B cell (primary cell): ENCODE data around the gene ITGB3. TPM values are rescaled to one million over a fixed set of nuclear protein-coding genes. Genes with fewer than 3 reads are reported as not detected.

ENCODE experiments used
- ATAC-seq: fragments of 200-7000 bp; cut with Tn5 transposase; one replicate; pipeline ENCODE4 v1.10.0; 2021; ENCODE audit warnings: low read depth, mild to moderate bottlenecking, moderate number of reproducible peaks, moderate library complexity
- CTCF ChIA-PET: fragments of 350-600 bp; sonication (Branson Sonifier 250); formaldehyde crosslinking; loops from one replicate; lab custom pipeline; 2021; ENCODE audit warnings: antibody characterized with exemption, inconsistent platforms; lab: Charles Lee
- POLR2A ChIA-PET: fragments of 350-600 bp; sonication (Branson Sonifier 250); formaldehyde crosslinking; loops from one replicate; lab custom pipeline; 2021; ENCODE audit warnings: antibody characterized with exemption; lab: Charles Lee
- DNase-seq: peaks from one replicate; pipeline ENCODE4 v3.0.0; 2013
- H2AFZ ChIP-seq: 2 replicates; pipeline ENCODE4 v1.6.1; 2012; ENCODE audit warnings: mild to moderate bottlenecking, low read depth, low read length; ENCODE audit not compliant: insufficient read depth, poor library complexity, severe bottlenecking
- H3K27ac ChIP-seq, 2 donors: 1 replicate in 1 of 2; 2 replicates in 1 of 2; pipeline ENCODE4 v1.5.1; 2012 to 2013; ENCODE audit warnings: low read length in 2 of 2, mild to moderate bottlenecking in 2 of 2, moderate library complexity in 1 of 2
- H3K27me3 ChIP-seq, 4 experiments: fragments of 200-600 bp in 1 of 4; sonication (generic) in 1 of 4; replicated peaks in 1 of 4; 1 replicate in 2 of 4; 2 replicates in 2 of 4; pipeline versions ENCODE4 v1.6.1 to v1.7.0; 2013 to 2016; ENCODE audit warnings: low read length in 3 of 4, mild to moderate bottlenecking in 2 of 4, mixed read lengths in 1 of 4, moderate library complexity in 1 of 4; ENCODE audit not compliant: insufficient read depth in 4 of 4, control insufficient read depth in 3 of 4; ENCODE audit errors: control extremely low read depth in 1 of 4
- H3K36me3 ChIP-seq, 2 experiments: replicated peaks in 1 of 2; 1 replicate in 1 of 2; 2 replicates in 1 of 2; pipeline versions ENCODE4 v1.6.1 to v1.7.1; 2013; ENCODE audit warnings: low read length in 1 of 2; ENCODE audit not compliant: insufficient read depth in 2 of 2, control insufficient read depth in 1 of 2; ENCODE audit errors: control extremely low read depth in 1 of 2, extremely low read depth in 1 of 2
- H3K4me1 ChIP-seq, 2 donors: fragments of 200-600 bp in 1 of 2; sonication (generic) in 1 of 2; 1 replicate in 1 of 2; 2 replicates in 1 of 2; pipeline versions ENCODE4 v1.5.1 to v1.6.1; 2013 to 2017; ENCODE audit warnings: low read length in 2 of 2; ENCODE audit not compliant: control insufficient read depth in 2 of 2, insufficient read depth in 2 of 2
- H3K4me2 ChIP-seq: replicated peaks from 2 replicates; pipeline ENCODE3; 2012; ENCODE audit warnings: mild to moderate bottlenecking, low read depth, low read length; ENCODE audit not compliant: poor library complexity, severe bottlenecking
- H3K4me3 ChIP-seq, 5 experiments: fragments of 200-600 bp in 1 of 5; sonication (generic) in 1 of 5; 1 replicate in 3 of 5; 2 replicates in 2 of 5; pipeline versions ENCODE4 v1.5.1 to v1.7.0; 2011 to 2016; ENCODE audit warnings: low read length in 4 of 5, mild to moderate bottlenecking in 4 of 5, low read depth in 2 of 5, control low read depth in 1 of 5, moderate library complexity in 1 of 5; ENCODE audit not compliant: insufficient read depth in 1 of 5; ENCODE audit errors: control extremely low read depth in 1 of 5, extremely low read depth in 1 of 5
- H3K79me2 ChIP-seq: fragments of 200-600 bp; sonication (generic); one replicate; pipeline ENCODE4 v1.6.0; 2016; ENCODE audit warnings: low read length; ENCODE audit not compliant: control insufficient read depth, insufficient read depth
- H3K9ac ChIP-seq: fragments of 200-600 bp; sonication (generic); 2 replicates; pipeline ENCODE4 v1.6.1; 2017; ENCODE audit warnings: mild to moderate bottlenecking, low read length, moderate library complexity
- H3K9me3 ChIP-seq, 3 donors: one replicate each; pipeline versions ENCODE4 v1.6.1 to v1.7.1; 2013; ENCODE audit warnings: low read length in 2 of 3; ENCODE audit not compliant: control insufficient read depth in 2 of 3, insufficient read depth in 1 of 3; ENCODE audit errors: control extremely low read depth in 1 of 3
- H4K20me1 ChIP-seq: 2 replicates; pipeline ENCODE4 v1.6.0; 2012; ENCODE audit warnings: mild to moderate bottlenecking, low read length; ENCODE audit not compliant: insufficient read depth, control insufficient read depth, poor library complexity, severe bottlenecking
- H3K27ac Mint-ChIP-seq: one replicate; pipeline ENCODE4 v1.8.0; 2021; ENCODE audit warnings: mixed read lengths
- H3K27me3 Mint-ChIP-seq: one replicate; pipeline ENCODE4 v1.8.0; 2021; ENCODE audit warnings: mixed read lengths
- H3K4me1 Mint-ChIP-seq: one replicate; pipeline ENCODE4 v1.8.0; 2021; ENCODE audit warnings: mixed read lengths
- H3K4me3 Mint-ChIP-seq: one replicate; pipeline ENCODE4 v1.8.0; 2021; ENCODE audit warnings: mixed read lengths
- H3K9me3 Mint-ChIP-seq: one replicate; pipeline ENCODE4 v1.8.0; 2022; ENCODE audit warnings: mixed read lengths; ENCODE audit not compliant: insufficient read depth
- EZH2 ChIP-seq: IDR thresholded peaks from 2 replicates; pipeline ENCODE4 v1.6.1; 2012; ENCODE audit warnings: borderline replicate concordance, low read depth, mild to moderate bottlenecking, moderate library complexity, low read length; ENCODE audit not compliant: insufficient read depth, poor library complexity, severe bottlenecking
- WGBS: methylation state at CpG from one replicate; pipeline ENCODE4 v1.1.5; 2013; ENCODE audit warnings: missing lambda C conversion rate; ENCODE audit not compliant: insufficient coverage; 5-methylcytosine and 5-hydroxymethylcytosine counted together
- intact Hi-C: fragments of 100-400 bp; cut with micrococcal nuclease; formaldehyde crosslinking; loops from one replicate; pipeline ENCODE4 v1.10.0; 2022
- polyA plus RNA-seq: library from polyadenylated mRNA; depleted of rRNA; stranded (reverse); fragments of >200 nt; gene quantifications from 2 replicates; pipeline ENCODE4 v1.2.3, GENCODE V29; 2012
- total RNA-seq, 2 donors: library from RNA; stranded (reverse); fragments of 120-200 nt in 1 of 2; gene quantifications; 1 replicate in 1 of 2; 2 replicates in 1 of 2; pipeline versions ENCODE4 v1.2.3 to v1.2.4, GENCODE V29; 2013 to 2022
- TF ChIP-seq, protein P1 (sequence below): fragments of 200-600 bp; IDR thresholded peaks from one replicate; pipeline ENCODE4 v1.8.0; 2022; ENCODE audit warnings: antibody characterized with exemption, mild to moderate bottlenecking

ITGB3 gene
- total and polyA plus RNA-seq, 2 donors (not counting 1 experiment from before 2014, with no cell fraction given), result 0.07 to 11.4 TPM

DNA sequence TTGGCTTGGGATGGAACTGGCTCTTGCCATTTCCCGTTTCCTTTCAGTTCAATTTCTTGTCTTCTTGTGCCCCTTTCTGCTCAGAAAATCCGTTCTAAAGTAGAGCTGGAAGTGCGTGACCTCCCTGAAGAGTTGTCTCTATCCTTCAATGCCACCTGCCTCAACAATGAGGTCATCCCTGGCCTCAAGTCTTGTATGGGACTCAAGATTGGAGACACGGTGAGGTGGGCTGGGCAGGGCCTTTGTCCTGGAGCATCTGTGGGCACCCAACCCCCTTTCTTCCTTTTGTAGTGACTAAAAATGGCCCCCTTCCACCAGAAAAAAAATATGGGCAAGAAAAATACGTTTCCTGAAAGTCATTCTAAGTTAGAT, 37.2 kb downstream of the ITGB3 start:
- H2AFZ ChIP-seq, result no peak overlapping the region
- ATAC-seq (no peak), DNase-seq (no peak)
- no peaks in the 10 kb centered on the region for H4K20me1 ChIP-seq
- Mint-ChIP-seq H3K27ac (no peak overlapping the region), H3K9me3 (no peaks in the 10 kb centered on the region), H3K4me3 (no peak overlapping the region), H3K27me3 (no peaks in the 10 kb centered on the region), H3K4me1 (peaks cover 53% of the 10 kb centered on the region)
- no peaks in the 10 kb centered on the region for H3K36me3 ChIP-seq
- POLR2A ChIA-PET, result interaction anchor here (1.5 kb wide), 1 partner anchor 25 kb away, joined by 3 read pairs; no protein-coding TSS in a partner anchor
- no peaks in the 10 kb centered on the region for H3K79me2 ChIP-seq
- TF ChIP-seq EZH2, result no peak
- TF ChIP-seq, protein P1, sequence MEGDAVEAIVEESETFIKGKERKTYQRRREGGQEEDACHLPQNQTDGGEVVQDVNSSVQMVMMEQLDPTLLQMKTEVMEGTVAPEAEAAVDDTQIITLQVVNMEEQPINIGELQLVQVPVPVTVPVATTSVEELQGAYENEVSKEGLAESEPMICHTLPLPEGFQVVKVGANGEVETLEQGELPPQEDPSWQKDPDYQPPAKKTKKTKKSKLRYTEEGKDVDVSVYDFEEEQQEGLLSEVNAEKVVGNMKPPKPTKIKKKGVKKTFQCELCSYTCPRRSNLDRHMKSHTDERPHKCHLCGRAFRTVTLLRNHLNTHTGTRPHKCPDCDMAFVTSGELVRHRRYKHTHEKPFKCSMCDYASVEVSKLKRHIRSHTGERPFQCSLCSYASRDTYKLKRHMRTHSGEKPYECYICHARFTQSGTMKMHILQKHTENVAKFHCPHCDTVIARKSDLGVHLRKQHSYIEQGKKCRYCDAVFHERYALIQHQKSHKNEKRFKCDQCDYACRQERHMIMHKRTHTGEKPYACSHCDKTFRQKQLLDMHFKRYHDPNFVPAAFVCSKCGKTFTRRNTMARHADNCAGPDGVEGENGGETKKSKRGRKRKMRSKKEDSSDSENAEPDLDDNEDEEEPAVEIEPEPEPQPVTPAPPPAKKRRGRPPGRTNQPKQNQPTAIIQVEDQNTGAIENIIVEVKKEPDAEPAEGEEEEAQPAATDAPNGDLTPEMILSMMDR, result no peak
- no peak overlapping the region for H3K9ac ChIP-seq
- no peak overlapping the region for H3K4me3 ChIP-seq
- intact Hi-C loops, result no loop called here
- no peaks in the 10 kb centered on the region for H3K27me3 ChIP-seq
- no peaks in the 10 kb centered on the region for H3K9me3 ChIP-seq
- no peak overlapping the region for H3K27ac ChIP-seq
- no peak overlapping the region for H3K4me2 ChIP-seq
- 100% methylated on average over 2 of the region's 5 CpGs for WGBS
- H3K4me1 ChIP-seq, result peaks cover 50% of the 10 kb centered on the region in 2 donors
- CTCF ChIA-PET, result interaction anchor here (1.3 to 3.1 kb wide), 3 partner anchors 11 to 25 kb away, joined by 5 to 12 read pairs (median 9); no protein-coding TSS in a partner anchor

DNA sequence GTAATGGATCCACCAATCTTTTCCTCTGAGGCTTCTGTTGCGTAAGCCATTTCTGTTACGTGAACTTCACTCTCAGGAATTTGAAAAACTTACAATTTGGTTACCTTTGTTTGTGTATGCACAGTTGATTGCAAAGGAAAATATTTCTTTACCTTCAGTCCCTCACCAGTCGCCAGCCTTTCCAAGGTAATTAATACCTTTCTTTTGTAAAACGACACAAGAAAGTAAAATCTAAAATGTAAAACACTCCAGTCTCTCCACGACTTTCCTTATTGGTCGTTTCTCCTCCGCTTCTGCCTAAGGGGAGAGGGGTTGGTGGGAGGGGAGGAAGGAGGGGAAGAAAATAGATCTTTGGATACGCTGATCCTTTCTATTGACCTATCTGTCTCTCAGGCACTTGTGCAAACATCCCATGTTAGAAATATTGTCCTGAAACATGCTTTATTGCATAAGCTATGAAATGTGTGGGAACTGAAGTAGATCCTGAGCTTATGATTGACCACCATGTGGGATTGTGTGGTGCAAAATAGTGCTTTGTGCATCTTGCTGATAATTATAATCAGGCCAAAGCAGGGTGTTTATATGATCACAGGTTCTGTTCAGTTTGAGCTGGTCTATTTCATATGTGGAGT, 37.7 kb downstream of the ITGB3 start:
- DNase-seq, result no peak
- H3K4me2 ChIP-seq, result no peak overlapping the region
- WGBS, result no CpG with 5 or more reads among the region's 8 CpGs
- no peak overlapping the region for H2AFZ ChIP-seq
- intact Hi-C loops, result no loop called here
- Mint-ChIP-seq H3K9me3 (no peaks in the 10 kb centered on the region), H3K27me3 (no peaks in the 10 kb centered on the region), H3K4me1 (peaks cover 51% of the 10 kb centered on the region), H3K27ac (peak overlapping the region; percentile 53), H3K4me3 (no peak overlapping the region)
- ChIA-PET CTCF (interaction anchor here (0.8 to 3.1 kb wide), 3 partner anchors 10 to 30 kb away, joined by 3 to 12 read pairs (median 5); no protein-coding TSS in a partner anchor), POLR2A (no interaction called here)
- H3K27me3 ChIP-seq, result no peaks in the 10 kb centered on the region
- H3K36me3 ChIP-seq, result no peaks in the 10 kb centered on the region
- no peaks in the 10 kb centered on the region for H3K79me2 ChIP-seq
- peaks cover 45% of the 10 kb centered on the region in 2 donors for H3K4me1 ChIP-seq
- no peak for TF ChIP-seq EZH2
- TF ChIP-seq, protein P1, result no peak
- ATAC-seq, result no peak
- H3K4me3 ChIP-seq, result no peak overlapping the region
- no peak overlapping the region for H3K9ac ChIP-seq
- H3K27ac ChIP-seq, result no peak overlapping the region
- H3K9me3 ChIP-seq, result no peaks in the 10 kb centered on the region
- H4K20me1 ChIP-seq, result no peaks in the 10 kb centered on the region
